Measurements from ENCODE around the gene FMC1. TPM values are rescaled to one million over a fixed set of nuclear protein-coding genes. Genes with fewer than 3 reads are reported as not detected.

Gene FMC1
- total and polyA plus RNA-seq, 2 experiments from 2014 or later = 12.9 to 46.7 TPM

- Histone ChIP-seq H3K27ac (no peak overlapping the region), H4K20me1 (ENCODE audit: insufficient read depth, poor library complexity, severe bottlenecking) (peaks cover 95% of the 10 kb centered on the region), H3K4me1 (ENCODE audit: insufficient read depth) (peaks cover 11% of the 10 kb centered on the region), H3K27me3 (no peaks in the 10 kb centered on the region), H3K36me3 (replicated peaks; ENCODE audit: insufficient read depth, low read depth) (no peaks in the 10 kb centered on the region), H3K4me2 (no peak overlapping the region), H3K9me3 (ENCODE audit: low read depth) (no peaks in the 10 kb centered on the region), H3K9me2 (replicated peaks; ENCODE audit: insufficient read depth) (no peaks in the 10 kb centered on the region), H2AFZ (no peak overlapping the region), H3K79me2 (peaks cover 99% of the 10 kb centered on the region), H3K4me3 (no peak overlapping the region)
- 95% methylated on average over 2 of the region's 2 CpGs for WGBS (ENCODE audit: low lambda C conversion rate, missing lambda C conversion rate)
- no peak for TF ChIP-seq CTCF (IDR thresholded peaks at IDR 0.05; ENCODE audit: poor library complexity)
- no peak for TF ChIP-seq EZH2 (IDR thresholded peaks at IDR 0.05; ENCODE audit: borderline replicate concordance)
- no peak for TF ChIP-seq EZH2phosphoT487 (IDR thresholded peaks at IDR 0.05; ENCODE audit: low read depth, severe bottlenecking, unreplicated experiment)
- no peak for DNase-seq (ENCODE audit: low spot score)
Measured at GRCh38 chr7:139365336-139365735, 24.2 kb downstream of the FMC1 start.

- H3K27ac ChIP-seq = no peak overlapping the region
- no peaks in the 10 kb centered on the region for H3K9me3 ChIP-seq (ENCODE audit: low read depth)
- H3K4me2 ChIP-seq = no peak overlapping the region
- H3K4me3 ChIP-seq = no peak overlapping the region
- H4K20me1 ChIP-seq (ENCODE audit: insufficient read depth, poor library complexity, severe bottlenecking) = peaks cover 100% of the 10 kb centered on the region
- DNase-seq (ENCODE audit: low spot score) = no peak
- WGBS (ENCODE audit: low lambda C conversion rate, missing lambda C conversion rate) = 95% methylated on average over 6 of the region's 6 CpGs
- H3K4me1 ChIP-seq (ENCODE audit: insufficient read depth) = peaks cover 11% of the 10 kb centered on the region
- no peaks in the 10 kb centered on the region for H3K9me2 ChIP-seq (replicated peaks; ENCODE audit: insufficient read depth)
- no peak overlapping the region for H2AFZ ChIP-seq
- peaks cover 100% of the 10 kb centered on the region for H3K79me2 ChIP-seq
- no peaks in the 10 kb centered on the region for H3K27me3 ChIP-seq
- TF ChIP-seq EZH2phosphoT487 (IDR thresholded peaks at IDR 0.05; ENCODE audit: low read depth, severe bottlenecking, unreplicated experiment) (no peak), CTCF (IDR thresholded peaks at IDR 0.05; ENCODE audit: poor library complexity) (no peak), EZH2 (IDR thresholded peaks at IDR 0.05; ENCODE audit: borderline replicate concordance) (no peak)
- no peaks in the 10 kb centered on the region for H3K36me3 ChIP-seq (replicated peaks; ENCODE audit: insufficient read depth, low read depth)
Measured at GRCh38 chr7:139366400-139366799, 25.3 kb downstream of the FMC1 start.

GRCh38 chr7:139367438-139368155 is 26.5 kb downstream of the FMC1 start:
- Histone ChIP-seq H3K36me3 (replicated peaks; ENCODE audit: insufficient read depth, low read depth) (no peaks in the 10 kb centered on the region), H3K9me3 (ENCODE audit: low read depth) (no peaks in the 10 kb centered on the region), H3K4me2 (no peak overlapping the region), H3K79me2 (peaks cover 100% of the 10 kb centered on the region), H4K20me1 (ENCODE audit: insufficient read depth, poor library complexity, severe bottlenecking) (peaks cover 99% of the 10 kb centered on the region), H3K4me1 (ENCODE audit: insufficient read depth) (peaks cover 2% of the 10 kb centered on the region), H2AFZ (no peak overlapping the region), H3K27ac (no peak overlapping the region), H3K27me3 (no peaks in the 10 kb centered on the region), H3K4me3 (no peak overlapping the region), H3K9me2 (replicated peaks; ENCODE audit: insufficient read depth) (no peaks in the 10 kb centered on the region)
- no peak for DNase-seq (ENCODE audit: low spot score)
- WGBS (ENCODE audit: low lambda C conversion rate, missing lambda C conversion rate) = 81% methylated on average over 6 of the region's 6 CpGs
- TF ChIP-seq EZH2 (IDR thresholded peaks at IDR 0.05; ENCODE audit: borderline replicate concordance) = no peak
- TF ChIP-seq EZH2phosphoT487 (IDR thresholded peaks at IDR 0.05; ENCODE audit: low read depth, severe bottlenecking, unreplicated experiment) = no peak
- no peak for TF ChIP-seq CTCF (IDR thresholded peaks at IDR 0.05; ENCODE audit: poor library complexity)
